ENCODE measurements around the gene PAAF1. TPM values are rescaled to one million over a fixed set of nuclear protein-coding genes. Genes with fewer than 3 reads are reported as not detected.

The PAAF1 gene
- total and polyA plus RNA-seq, 10 of the 15 experiments (the other 5 are each of a cell fraction or from before 2014, with no cell fraction given) = 13.7 to 70.6 (median 29.1) TPM

GRCh38 chr11:73876424-73877310 is at the start of gene PAAF1, which contains the start of gene COA4 (continued):
- peak; percentile 43; the same call in 1 of the 2 replicates for TF ChIP-seq TCF12 (IDR thresholded peaks at IDR 0.05; ENCODE audit: low read depth, low read length)
- no peak for TF ChIP-seq CBX5 (IDR thresholded peaks at IDR 0.05; ENCODE audit: low read depth)
- TF ChIP-seq LARP7 (IDR thresholded peaks at IDR 0.05) = peak; percentile 65; the same call in 1 of the 2 replicates
- TF ChIP-seq IKZF1 (conservative IDR thresholded peaks at IDR 0.05) = peak; percentile 93
- TF ChIP-seq BCL11A (IDR thresholded peaks at IDR 0.05; ENCODE audit: low read depth, low read length) = no peak
- no peak for TF ChIP-seq SUPT20H (IDR thresholded peaks at IDR 0.05; ENCODE audit: borderline replicate concordance, control insufficient read depth, low read depth, low read length)
- peak; percentile 79 for TF ChIP-seq EED (IDR thresholded peaks at IDR 0.05; ENCODE audit: low read depth)
- no peak for TF ChIP-seq CTCF (IDR thresholded peaks at IDR 0.05 in 2 of 3, conservative IDR thresholded peaks at IDR 0.05 in 1 of 3; ENCODE audit: control insufficient read depth in 2 of 3, extremely low read depth in 1 of 3, insufficient read depth in 1 of 3, low read depth in 3 of 3, low read length in 3 of 3)
- no peak for TF ChIP-seq SRF (IDR thresholded peaks at IDR 0.05; ENCODE audit: low read depth in 2 of 2, low read length in 2 of 2)
- no peak for TF ChIP-seq ZZZ3 (IDR thresholded peaks at IDR 0.05; ENCODE audit: control insufficient read depth, insufficient read length, low read depth)
- no peak for TF ChIP-seq ZNF24 (IDR thresholded peaks at IDR 0.05)
- no peak for TF ChIP-seq EP300 (IDR thresholded peaks at IDR 0.05; ENCODE audit: borderline replicate concordance in 1 of 2, control insufficient read depth in 1 of 2, low read depth in 2 of 2, low read length in 2 of 2)
- TF ChIP-seq CREM (IDR thresholded peaks at IDR 0.05; ENCODE audit: low read depth) = peak; percentile 59; the same call in 1 of the 2 replicates
- 0 out of 2 replicates have a peak, but pooled peaks have one; percentile 68 for TF ChIP-seq RCOR1 (conservative IDR thresholded peaks at IDR 0.05; ENCODE audit: low read depth, low read length)
- TF ChIP-seq SMARCA5 (IDR thresholded peaks at IDR 0.05) = 0 out of 2 replicates have a peak, but pooled peaks have one; percentile 28
- TF ChIP-seq KDM1A (IDR thresholded peaks at IDR 0.05; ENCODE audit: borderline replicate concordance) = no peak
- TF ChIP-seq ZNF207 (IDR thresholded peaks at IDR 0.05; ENCODE audit: borderline replicate concordance) = no peak
- TF ChIP-seq ZNF274 (IDR thresholded peaks at IDR 0.05; ENCODE audit: insufficient read depth, insufficient read length) = no peak
- TF ChIP-seq IKZF2 (IDR thresholded peaks at IDR 0.05) = peak; percentile 68 to 74
- TF ChIP-seq, protein P1, sequence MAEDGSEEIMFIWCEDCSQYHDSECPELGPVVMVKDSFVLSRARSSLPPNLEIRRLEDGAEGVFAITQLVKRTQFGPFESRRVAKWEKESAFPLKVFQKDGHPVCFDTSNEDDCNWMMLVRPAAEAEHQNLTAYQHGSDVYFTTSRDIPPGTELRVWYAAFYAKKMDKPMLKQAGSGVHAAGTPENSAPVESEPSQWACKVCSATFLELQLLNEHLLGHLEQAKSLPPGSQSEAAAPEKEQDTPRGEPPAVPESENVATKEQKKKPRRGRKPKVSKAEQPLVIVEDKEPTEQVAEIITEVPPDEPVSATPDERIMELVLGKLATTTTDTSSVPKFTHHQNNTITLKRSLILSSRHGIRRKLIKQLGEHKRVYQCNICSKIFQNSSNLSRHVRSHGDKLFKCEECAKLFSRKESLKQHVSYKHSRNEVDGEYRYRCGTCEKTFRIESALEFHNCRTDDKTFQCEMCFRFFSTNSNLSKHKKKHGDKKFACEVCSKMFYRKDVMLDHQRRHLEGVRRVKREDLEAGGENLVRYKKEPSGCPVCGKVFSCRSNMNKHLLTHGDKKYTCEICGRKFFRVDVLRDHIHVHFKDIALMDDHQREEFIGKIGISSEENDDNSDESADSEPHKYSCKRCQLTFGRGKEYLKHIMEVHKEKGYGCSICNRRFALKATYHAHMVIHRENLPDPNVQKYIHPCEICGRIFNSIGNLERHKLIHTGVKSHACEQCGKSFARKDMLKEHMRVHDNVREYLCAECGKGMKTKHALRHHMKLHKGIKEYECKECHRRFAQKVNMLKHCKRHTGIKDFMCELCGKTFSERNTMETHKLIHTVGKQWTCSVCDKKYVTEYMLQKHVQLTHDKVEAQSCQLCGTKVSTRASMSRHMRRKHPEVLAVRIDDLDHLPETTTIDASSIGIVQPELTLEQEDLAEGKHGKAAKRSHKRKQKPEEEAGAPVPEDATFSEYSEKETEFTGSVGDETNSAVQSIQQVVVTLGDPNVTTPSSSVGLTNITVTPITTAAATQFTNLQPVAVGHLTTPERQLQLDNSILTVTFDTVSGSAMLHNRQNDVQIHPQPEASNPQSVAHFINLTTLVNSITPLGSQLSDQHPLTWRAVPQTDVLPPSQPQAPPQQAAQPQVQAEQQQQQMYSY (CRISPR knock-in tag; IDR thresholded peaks at IDR 0.05) = no peak
- TF ChIP-seq KAT2A (conservative IDR thresholded peaks at IDR 0.05; ENCODE audit: control insufficient read depth, low read depth, low read length) = no peak
- TF ChIP-seq SIX5 (IDR thresholded peaks at IDR 0.05; ENCODE audit: low read depth, low read length, severe bottlenecking) = peak; percentile 3
- TF ChIP-seq SPI1 (IDR thresholded peaks at IDR 0.05; ENCODE audit: borderline replicate concordance, insufficient read depth, low read depth, low read length) = no peak
- TF ChIP-seq HDAC2 (IDR thresholded peaks at IDR 0.05) = 0 out of 2 replicates have a peak, but pooled peaks have one; percentile 57
- peak; percentile 76; the same call in 1 of the 2 replicates for TF ChIP-seq SMAD5 (IDR thresholded peaks at IDR 0.05; ENCODE audit: low read depth)
